Liver (tissue), 3 donors: ENCODE data around the gene NTM.

Experiments used
- ATF3 ChIP-seq: IDR thresholded peaks from 2 replicates; pipeline ENCODE4 v1.6.1; 2016; ENCODE audit warnings: antibody characterized with exemption
- CTCF ChIP-seq: fragments of 150-350 bp; IDR thresholded peaks from 2 replicates; pipeline ENCODE4 v1.5.1; 2017; ENCODE audit warnings: improper control_type of control experiment, low read depth, low read length; ENCODE audit not compliant: missing input control
- EGR1 ChIP-seq, 2 donors: IDR thresholded peaks; 2 replicates each; pipeline ENCODE4 v1.6.1; 2016 to 2018; ENCODE audit warnings: antibody characterized with exemption in 2 of 2, low read depth in 2 of 2
- GABPA ChIP-seq, 2 donors: IDR thresholded peaks in 1 of 2; conservative IDR thresholded peaks in 1 of 2; 2 replicates each; pipeline ENCODE4 v1.6.1; 2016; ENCODE audit warnings: antibody characterized with exemption in 2 of 2, mild to moderate bottlenecking in 1 of 2, moderate library complexity in 1 of 2
- TAF1 ChIP-seq: conservative IDR thresholded peaks from 2 replicates; pipeline ENCODE4 v1.6.1; 2016; ENCODE audit warnings: antibody characterized with exemption, mild to moderate bottlenecking
- YY1 ChIP-seq: IDR thresholded peaks from 2 replicates; pipeline ENCODE4 v1.6.1; 2016; ENCODE audit warnings: antibody characterized with exemption, mild to moderate bottlenecking
- ZBTB33 ChIP-seq: IDR thresholded peaks from 2 replicates; pipeline ENCODE4 v1.6.1; 2016; ENCODE audit warnings: antibody characterized with exemption
- donor health status: healthy.
- donor health status: healthy.

- TF ChIP-seq CTCF = no peak
- no peak for TF ChIP-seq ZBTB33
- TF ChIP-seq TAF1 = no peak
- no peak for TF ChIP-seq EGR1 (IDR thresholded peaks at IDR 0.05; ENCODE audit: low read depth in 2 of 2)
- no peak for TF ChIP-seq GABPA (IDR thresholded peaks at IDR 0.05 in 1 of 2, conservative IDR thresholded peaks at IDR 0.05 in 1 of 2)
- TF ChIP-seq YY1 = no peak
- TF ChIP-seq ATF3 = no peak
These were observed 702.4 kb downstream of the NTM start for GRCh38 chr11:132072858-132073211.
